GM12873 (cell line): Measurements from ENCODE around the gene TTC22.

Source experiments
- CTCF ChIP-seq: IDR thresholded peaks from 2 replicates; pipeline ENCODE4 v1.5.1; 2012; ENCODE audit warnings: low read depth, mild to moderate bottlenecking, moderate library complexity, low read length, control low read depth; ENCODE audit not compliant: insufficient read depth; ENCODE audit errors: missing control alignments

The TTC22 gene

GRCh38 chr1:54806931-54807611 is 5.9 kb upstream of the TTC22 start:
- TF ChIP-seq CTCF = no peak

GRCh38 chr1:54805981-54806381 is 4.9 kb upstream of the TTC22 start:
- TF ChIP-seq CTCF = no peak

- no peak for TF ChIP-seq CTCF
These were observed 4.3 kb upstream of the TTC22 start for GRCh38 chr1:54805466-54805865.

- no peak for TF ChIP-seq CTCF
These were observed 3.5 kb upstream of the TTC22 start for GRCh38 chr1:54804471-54805132.

GRCh38 chr1:54803761-54804470 is 2.8 kb upstream of the TTC22 start:
- no peak for TF ChIP-seq CTCF

GRCh38 chr1:54800041-54800898 is 853 bp downstream of the TTC22 start:
- no peak for TF ChIP-seq CTCF
